Parathyroid adenoma (tissue), 2 donors: Measurements from ENCODE around the gene ZNF473.

Experiments
- H2AFZ ChIP-seq: fragments of 300-600 bp; sonication (generic); one replicate; pipeline ENCODE4 v1.7.0; 2017; ENCODE audit warnings: antibody characterized with exemption, mild to moderate bottlenecking
- H3K27ac ChIP-seq: fragments of 300-600 bp; sonication (generic); one replicate; pipeline ENCODE4 v1.7.0; 2017
- H3K27me3 ChIP-seq: fragments of 300-600 bp; sonication (generic); one replicate; pipeline ENCODE4 v1.7.0; 2017; ENCODE audit warnings: low read length; ENCODE audit not compliant: control insufficient read depth, insufficient read depth
- H3K36me3 ChIP-seq: fragments of 300-600 bp; sonication (generic); one replicate; pipeline ENCODE4 v1.7.0; 2017; ENCODE audit warnings: low read length; ENCODE audit not compliant: control insufficient read depth, insufficient read depth
- H3K4me1 ChIP-seq: fragments of 300-600 bp; sonication (generic); one replicate; pipeline ENCODE4 v1.7.0; 2017; ENCODE audit warnings: control low read depth
- H3K4me2 ChIP-seq: fragments of 300-600 bp; sonication (generic); one replicate; pipeline ENCODE4 v1.7.0; 2017; ENCODE audit warnings: low read length
- H3K4me3 ChIP-seq: fragments of 300-600 bp; sonication (generic); one replicate; pipeline ENCODE4 v1.7.0; 2017; ENCODE audit warnings: low read depth, low read length
- H3K79me2 ChIP-seq: fragments of 300-600 bp; sonication (generic); one replicate; pipeline ENCODE4 v1.7.0; 2017; ENCODE audit warnings: control low read depth
- H3K9ac ChIP-seq: fragments of 300-600 bp; sonication (generic); one replicate; pipeline ENCODE4 v1.7.0; 2017; ENCODE audit warnings: mild to moderate bottlenecking
- H3K9me3 ChIP-seq: fragments of 300-600 bp; sonication (generic); one replicate; pipeline ENCODE4 v1.7.0; 2017; ENCODE audit warnings: low read length; ENCODE audit not compliant: control insufficient read depth
- TF ChIP-seq, protein P1 (sequence below): fragments of 300-600 bp; sonication (generic); IDR thresholded peaks from one replicate; pipeline ENCODE4 v1.7.0; 2017; ENCODE audit warnings: antibody characterized with exemption, mild to moderate bottlenecking
- donor health status: primary hyperparathyroidism.

The ZNF473 gene

GRCh38 chr19:50024719-50025021, 1.1 kb upstream of the ZNF473 start:
- TF ChIP-seq, protein P1, sequence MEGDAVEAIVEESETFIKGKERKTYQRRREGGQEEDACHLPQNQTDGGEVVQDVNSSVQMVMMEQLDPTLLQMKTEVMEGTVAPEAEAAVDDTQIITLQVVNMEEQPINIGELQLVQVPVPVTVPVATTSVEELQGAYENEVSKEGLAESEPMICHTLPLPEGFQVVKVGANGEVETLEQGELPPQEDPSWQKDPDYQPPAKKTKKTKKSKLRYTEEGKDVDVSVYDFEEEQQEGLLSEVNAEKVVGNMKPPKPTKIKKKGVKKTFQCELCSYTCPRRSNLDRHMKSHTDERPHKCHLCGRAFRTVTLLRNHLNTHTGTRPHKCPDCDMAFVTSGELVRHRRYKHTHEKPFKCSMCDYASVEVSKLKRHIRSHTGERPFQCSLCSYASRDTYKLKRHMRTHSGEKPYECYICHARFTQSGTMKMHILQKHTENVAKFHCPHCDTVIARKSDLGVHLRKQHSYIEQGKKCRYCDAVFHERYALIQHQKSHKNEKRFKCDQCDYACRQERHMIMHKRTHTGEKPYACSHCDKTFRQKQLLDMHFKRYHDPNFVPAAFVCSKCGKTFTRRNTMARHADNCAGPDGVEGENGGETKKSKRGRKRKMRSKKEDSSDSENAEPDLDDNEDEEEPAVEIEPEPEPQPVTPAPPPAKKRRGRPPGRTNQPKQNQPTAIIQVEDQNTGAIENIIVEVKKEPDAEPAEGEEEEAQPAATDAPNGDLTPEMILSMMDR = no peak
- peak overlapping the region; percentile 19 for H3K9ac ChIP-seq

GRCh38 chr19:50025022-50025793, 597 bp upstream of the ZNF473 start, which contains the start of gene VRK3:
VRK3 (minus strand) TSS chr19:50025372; CDS start chr19:50016162, 9,210 bp downstream.
- no peaks in the 10 kb centered on the region for H3K27me3 ChIP-seq
- H2AFZ ChIP-seq = peak within 1 kb of the TSS; percentile 87

More at GRCh38 chr19:50024719-50025021, 1.1 kb upstream of the ZNF473 start:
- Histone ChIP-seq H3K4me1 (peaks cover 4% of the 10 kb centered on the region), H3K27me3 (no peaks in the 10 kb centered on the region), H2AFZ (peak overlapping the region; percentile 84), H3K27ac (peak overlapping the region; percentile 84), H3K79me2 (peaks cover 27% of the 10 kb centered on the region), H3K4me3 (peak overlapping the region; percentile 97), H3K36me3 (no peaks in the 10 kb centered on the region), H3K4me2 (peak overlapping the region; percentile 85), H3K9me3 (no peaks in the 10 kb centered on the region)

GRCh38 chr19:50026550-50026906, 723 bp downstream of the ZNF473 start:
- no peaks in the 10 kb centered on the region for H3K9me3 ChIP-seq
- H3K4me3 ChIP-seq = peak overlapping the region; percentile 83
- no peak overlapping the region for H3K27ac ChIP-seq
- peaks cover 4% of the 10 kb centered on the region for H3K4me1 ChIP-seq
- no peaks in the 10 kb centered on the region for H3K27me3 ChIP-seq
- H2AFZ ChIP-seq = no peak overlapping the region
- no peaks in the 10 kb centered on the region for H3K36me3 ChIP-seq
- peak overlapping the region; percentile 97 for H3K4me2 ChIP-seq
- H3K9ac ChIP-seq = no peak overlapping the region
- H3K79me2 ChIP-seq = peaks cover 31% of the 10 kb centered on the region
- TF ChIP-seq, protein P1 = no peak

More at GRCh38 chr19:50025022-50025793, 597 bp upstream of the ZNF473 start, which contains the start of gene VRK3:
- H3K79me2 ChIP-seq = peaks cover 27% of the 10 kb centered on the region
- H3K9me3 ChIP-seq = no peaks in the 10 kb centered on the region
- TF ChIP-seq, protein P1 = no peak
- H3K9ac ChIP-seq = peak within 1 kb of the TSS; percentile 19
- H3K27ac ChIP-seq = peak within 1 kb of the TSS; percentile 84
- H3K4me2 ChIP-seq = peak within 1 kb of the TSS; percentile 97
- H3K4me1 ChIP-seq = peaks cover 4% of the 10 kb centered on the region
- peak within 1 kb of the TSS; percentile 97 for H3K4me3 ChIP-seq
- H3K36me3 ChIP-seq = no peaks in the 10 kb centered on the region

DNA sequence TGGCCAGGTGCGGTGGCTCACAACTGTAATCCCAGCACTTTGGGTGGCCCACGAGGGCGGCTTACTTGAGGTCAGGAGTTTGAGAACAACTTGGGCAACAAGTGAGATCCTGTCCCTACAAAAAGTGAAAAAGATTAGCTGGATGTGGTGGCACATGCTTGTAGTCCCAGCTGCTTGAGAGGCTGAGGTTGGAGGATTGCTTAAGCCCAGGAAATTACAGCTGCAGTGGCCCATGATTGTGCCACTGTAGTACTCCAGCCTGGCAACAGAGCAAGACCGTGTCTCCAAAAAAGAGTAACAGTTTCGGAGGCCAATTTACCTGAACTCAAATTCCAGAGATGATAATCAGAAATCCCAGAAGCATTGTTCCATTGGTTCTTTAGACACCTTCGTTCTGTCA, 4.4 kb downstream of the ZNF473 start:
- no peak overlapping the region for H3K4me2 ChIP-seq
- H3K36me3 ChIP-seq = no peaks in the 10 kb centered on the region
- no peaks in the 10 kb centered on the region for H3K27me3 ChIP-seq
- H3K9ac ChIP-seq = no peak overlapping the region
- peaks cover 22% of the 10 kb centered on the region for H3K79me2 ChIP-seq
- H3K9me3 ChIP-seq = no peaks in the 10 kb centered on the region
- TF ChIP-seq, protein P1 = no peak
- peaks cover 4% of the 10 kb centered on the region for H3K4me1 ChIP-seq
- H2AFZ ChIP-seq = no peak overlapping the region
- no peak overlapping the region for H3K4me3 ChIP-seq
- no peak overlapping the region for H3K27ac ChIP-seq

GRCh38 chr19:50030937-50031336, 5.1 kb downstream of the ZNF473 start:
- H3K36me3 ChIP-seq = no peaks in the 10 kb centered on the region
- no peak overlapping the region for H3K4me3 ChIP-seq
- peaks cover 4% of the 10 kb centered on the region for H3K4me1 ChIP-seq
- no peaks in the 10 kb centered on the region for H3K27me3 ChIP-seq
- TF ChIP-seq, protein P1 = no peak
- H3K79me2 ChIP-seq = peaks cover 21% of the 10 kb centered on the region
- H3K27ac ChIP-seq = no peak overlapping the region
- H2AFZ ChIP-seq = no peak overlapping the region
- H3K9ac ChIP-seq = no peak overlapping the region
- no peak overlapping the region for H3K4me2 ChIP-seq
- H3K9me3 ChIP-seq = no peaks in the 10 kb centered on the region
